ENCODE results near the gene DNAJB12.
"Not testable (repeated sequence)": the region's sequence is repeated elsewhere in the genome, so short reads cannot be mapped to it uniquely, and the experiment has no call there.

DNAJB12 gene
- total RNA-seq: 40.3 to 52.2 (median 46.5) reads per million in 4 donors

GRCh38 chr10:72354356-72355213 is at the start of gene DNAJB12:
DNAJB12 (minus strand) TSS chr10:72354919; CDS start chr10:72354897, 22 bp downstream.
- peak; percentile 79 to 94 (median 85) for DNase-seq

GRCh38 chr10:72395581-72395980 is 40.9 kb upstream of the DNAJB12 start:
- DNase-seq: not testable (repeated sequence)

- no peak for DNase-seq
Measured at GRCh38 chr10:72392571-72392970, 37.9 kb upstream of the DNAJB12 start.

- no peak for DNase-seq
Measured at GRCh38 chr10:72390764-72391163, 36.0 kb upstream of the DNAJB12 start.

- DNase-seq: no peak
Measured at GRCh38 chr10:72389716-72390115, 35.0 kb upstream of the DNAJB12 start.

GRCh38 chr10:72389014-72389413 is 34.3 kb upstream of the DNAJB12 start:
- DNase-seq: no peak

GRCh38 chr10:72388062-72388461 is 33.3 kb upstream of the DNAJB12 start:
- no peak for DNase-seq

GRCh38 chr10:72386916-72387586 is 32.3 kb upstream of the DNAJB12 start:
- no peak for DNase-seq

GRCh38 chr10:72385724-72386123 is 31.0 kb upstream of the DNAJB12 start:
- DNase-seq: no peak

- DNase-seq: not testable (repeated sequence)
Measured at GRCh38 chr10:72384982-72385381, 30.3 kb upstream of the DNAJB12 start.

GRCh38 chr10:72379776-72380175 is 25.1 kb upstream of the DNAJB12 start:
- no peak for DNase-seq

- no peak for DNase-seq
Measured at GRCh38 chr10:72379062-72379461, 24.3 kb upstream of the DNAJB12 start.

GRCh38 chr10:72375585-72375984 is 20.9 kb upstream of the DNAJB12 start:
- DNase-seq: no peak

- DNase-seq: no peak
Measured at GRCh38 chr10:72375173-72375572, 20.5 kb upstream of the DNAJB12 start.

GRCh38 chr10:72370201-72370722 is 15.5 kb upstream of the DNAJB12 start:
- peak in 1 of 5 donors; percentile 56 for DNase-seq

GRCh38 chr10:72367301-72367960 is 12.7 kb upstream of the DNAJB12 start:
- DNase-seq: no peak

- DNase-seq: no peak
Measured at GRCh38 chr10:72365106-72365895, 10.6 kb upstream of the DNAJB12 start.

GRCh38 chr10:72364239-72364777 is 9.6 kb upstream of the DNAJB12 start:
- DNase-seq: peak; percentile 58 to 86 (median 78)

- no peak for DNase-seq
Measured at GRCh38 chr10:72356987-72357386, 2.3 kb upstream of the DNAJB12 start.

GRCh38 chr10:72356115-72356514 is 1.4 kb upstream of the DNAJB12 start:
- no peak for DNase-seq

- no peak for DNase-seq
Measured at GRCh38 chr10:72355214-72355555, 466 bp upstream of the DNAJB12 start.

- no peak for DNase-seq
Measured at GRCh38 chr10:72353965-72354355, 759 bp downstream of the DNAJB12 start.
